Transverse colon (tissue), 4 donors: ENCODE data around the gene TMEM170B. TPM values are rescaled to one million over a fixed set of nuclear protein-coding genes. Genes with fewer than 3 reads are reported as not detected.
A peak's percentile ranks its signal among the peaks of the same experiment; 100 is the strongest.

ENCODE experiments used
- DNase-seq: peaks from one replicate; pipeline ENCODE4 v3.0.0-alpha.2; 2019
- H3K27ac ChIP-seq, 4 donors: fragments of 200-600 bp; sonication (generic); 2 replicates each; pipeline ENCODE4 v1.5.1; 2016 to 2018; ENCODE audit warnings: inconsistent platforms in 4 of 4
- H3K27me3 ChIP-seq: fragments of 200-600 bp; sonication (generic); 2 replicates; pipeline ENCODE4 v1.5.1; 2017; ENCODE audit warnings: inconsistent platforms
- H3K36me3 ChIP-seq, 4 donors: fragments of 200-600 bp; sonication (generic); 2 replicates each; pipeline ENCODE4 v1.5.1; 2017 to 2019; ENCODE audit warnings: inconsistent platforms in 4 of 4
- H3K4me1 ChIP-seq, 4 donors: fragments of 200-600 bp; sonication (generic); 2 replicates each; pipeline ENCODE4 v1.5.1; 2017 to 2020; ENCODE audit warnings: inconsistent platforms in 4 of 4
- H3K4me3 ChIP-seq, 4 donors: fragments of 200-600 bp; sonication (generic); 1 replicate in 1 of 4; 2 replicates in 3 of 4; pipeline versions ENCODE4 v1.5.1 to v1.6.1; 2017 to 2019; ENCODE audit warnings: inconsistent platforms in 4 of 4
- H3K9me3 ChIP-seq, 2 donors: fragments of 200-600 bp; sonication (generic); 2 replicates each; pipeline ENCODE4 v1.5.1; 2017 to 2019; ENCODE audit warnings: inconsistent platforms in 2 of 2
- EP300 ChIP-seq: sonication (generic); formaldehyde crosslinking; IDR thresholded peaks from one replicate; pipeline ENCODE4 v1.6.1; 2017; ENCODE audit warnings: antibody characterized with exemption, low read depth
- POLR2A ChIP-seq: fragments of 450-650 bp; IDR thresholded peaks from one replicate; pipeline ENCODE4 v1.6.1; 2016; ENCODE audit warnings: antibody characterized with exemption, mild to moderate bottlenecking, moderate library complexity
- POLR2AphosphoS5 ChIP-seq, 3 donors: sonication (generic); formaldehyde crosslinking; IDR thresholded peaks; one replicate each; pipeline ENCODE4 v1.6.1; 2016; ENCODE audit warnings: antibody characterized with exemption in 3 of 3
- WGBS, 2 donors: methylation state at CpG; one replicate each; pipeline ENCODE4 v1.1.5; 2018; ENCODE audit warnings: low coverage in 1 of 2; 5-methylcytosine and 5-hydroxymethylcytosine counted together
- in situ Hi-C, 4 donors: fragments of 200-750 bp; cut with MboI; loops; one replicate each; pipeline versions ENCODE4 v1.15.0 to v1.15.1; 2017; ENCODE audit warnings: low sequenced_read_pairs in 3 of 4, low pct_ligation_motif_present in 1 of 4, low pct_unique_long_range_greater_than_20kb in 1 of 4
- intact Hi-C: fragments of 100-400 bp; cut with DNase I; formaldehyde crosslinking; loops from one replicate; pipeline ENCODE4 v1.15.1; 2023; ENCODE audit warnings: low total_unique reads
- total RNA-seq, 4 donors: library from RNA; depleted of rRNA; stranded (reverse); fragments of >200 nt; gene quantifications; one replicate each; pipeline ENCODE4 v1.1.0, GENCODE V29; 2016
- TF ChIP-seq, protein P1 (sequence below), 5 experiments: fragments of 200-600 bp in 3 of 5; fragments of 450-650 bp in 2 of 5; sonication (generic) in 3 of 5; IDR thresholded peaks; 1 replicate in 2 of 5; 2 replicates in 3 of 5; pipeline ENCODE4 v1.5.1; 2016 to 2017; ENCODE audit warnings: antibody characterized with exemption in 5 of 5, inconsistent platforms in 3 of 5, mild to moderate bottlenecking in 2 of 5, moderate library complexity in 1 of 5

Gene TMEM170B
- total RNA-seq, 4 donors from 2014 or later: 1.6 to 8.0 (median 3.0) TPM

- no peaks in the 10 kb centered on the region for H3K36me3 ChIP-seq
- no peaks in the 10 kb centered on the region for H3K4me1 ChIP-seq
- H3K27ac ChIP-seq: no peak overlapping the region
- H3K4me3 ChIP-seq: no peak overlapping the region
- TF ChIP-seq, protein P1, sequence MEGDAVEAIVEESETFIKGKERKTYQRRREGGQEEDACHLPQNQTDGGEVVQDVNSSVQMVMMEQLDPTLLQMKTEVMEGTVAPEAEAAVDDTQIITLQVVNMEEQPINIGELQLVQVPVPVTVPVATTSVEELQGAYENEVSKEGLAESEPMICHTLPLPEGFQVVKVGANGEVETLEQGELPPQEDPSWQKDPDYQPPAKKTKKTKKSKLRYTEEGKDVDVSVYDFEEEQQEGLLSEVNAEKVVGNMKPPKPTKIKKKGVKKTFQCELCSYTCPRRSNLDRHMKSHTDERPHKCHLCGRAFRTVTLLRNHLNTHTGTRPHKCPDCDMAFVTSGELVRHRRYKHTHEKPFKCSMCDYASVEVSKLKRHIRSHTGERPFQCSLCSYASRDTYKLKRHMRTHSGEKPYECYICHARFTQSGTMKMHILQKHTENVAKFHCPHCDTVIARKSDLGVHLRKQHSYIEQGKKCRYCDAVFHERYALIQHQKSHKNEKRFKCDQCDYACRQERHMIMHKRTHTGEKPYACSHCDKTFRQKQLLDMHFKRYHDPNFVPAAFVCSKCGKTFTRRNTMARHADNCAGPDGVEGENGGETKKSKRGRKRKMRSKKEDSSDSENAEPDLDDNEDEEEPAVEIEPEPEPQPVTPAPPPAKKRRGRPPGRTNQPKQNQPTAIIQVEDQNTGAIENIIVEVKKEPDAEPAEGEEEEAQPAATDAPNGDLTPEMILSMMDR (IDR thresholded peaks at IDR 0.05): no peak
- TF ChIP-seq POLR2AphosphoS5 (IDR thresholded peaks at IDR 0.05) (no peak), EP300 (no peak), POLR2A (no peak)
- in situ Hi-C loops (no loop called here), intact Hi-C loops (no loop called here)
- 90 to 91% methylated on average over 3 to 4 of the region's 4 CpGs for WGBS, 2 donors
- peak; percentile 16 for DNase-seq
- H3K27me3 ChIP-seq: no peaks in the 10 kb centered on the region
- H3K9me3 ChIP-seq: peaks cover under 1 to 2% of the 10 kb centered on the region in 2 donors
Observed at GRCh38 chr6:11522812-11523605, 14.5 kb upstream of the TMEM170B start.

DNA sequence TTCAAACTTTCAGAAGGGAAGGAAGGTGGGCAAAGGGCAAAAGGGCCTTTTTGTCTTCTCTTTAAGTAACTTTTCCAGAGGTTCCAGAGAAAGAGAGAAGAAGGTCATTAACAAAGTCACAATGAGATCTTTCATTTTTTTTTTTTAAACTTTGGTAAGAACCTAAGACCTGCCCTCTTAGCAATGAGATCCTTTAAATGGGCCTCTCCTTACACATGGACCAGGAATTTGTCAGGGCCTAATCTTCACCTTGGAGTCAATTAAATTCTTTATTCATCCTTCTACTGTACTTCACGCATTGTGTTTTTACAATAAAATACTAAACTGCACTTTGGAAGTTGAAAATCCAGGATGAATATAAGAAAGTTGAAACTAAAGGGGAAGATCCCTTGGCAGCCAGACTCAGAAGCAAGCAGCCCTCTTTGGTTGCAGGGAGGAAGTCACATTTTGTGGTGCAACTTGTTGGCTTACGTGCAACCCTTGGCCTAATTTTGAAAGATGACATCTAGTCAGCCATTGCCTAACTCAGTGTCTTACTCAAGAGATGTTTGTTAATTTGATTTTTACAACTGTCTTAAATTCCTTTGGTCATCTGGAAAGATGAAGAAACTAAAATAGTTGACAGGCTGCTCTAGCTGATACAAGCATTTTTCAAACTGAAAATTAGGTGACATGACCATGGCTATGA lies 11.9 kb upstream of the TMEM170B start:
- no peaks in the 10 kb centered on the region for H3K4me1 ChIP-seq
- intact Hi-C loops: no loop called here
- in situ Hi-C loops: no loop called here
- H3K27ac ChIP-seq: peak overlapping the region in 3 of 4 donors; percentile 17 to 33 (median 33)
- H3K27me3 ChIP-seq: no peaks in the 10 kb centered on the region
- WGBS, 2 donors: 43 to 94% methylated on average over 2 of the region's 2 CpGs
- peak in 2 of 3 donors; percentile 38 to 55 for TF ChIP-seq POLR2AphosphoS5 (IDR thresholded peaks at IDR 0.05)
- TF ChIP-seq, protein P1 (IDR thresholded peaks at IDR 0.05): no peak
- TF ChIP-seq EP300: no peak
- TF ChIP-seq POLR2A: no peak
- DNase-seq: no peak
- H3K36me3 ChIP-seq: no peaks in the 10 kb centered on the region
- no peak overlapping the region for H3K4me3 ChIP-seq
- H3K9me3 ChIP-seq: no peaks in the 10 kb centered on the region

GRCh38 chr6:11526156-11526505 lies 11.4 kb upstream of the TMEM170B start:
- intact Hi-C loops (no loop called here), in situ Hi-C loops (no loop called here)
- TF ChIP-seq EP300 (no peak), POLR2A (no peak), POLR2AphosphoS5 (IDR thresholded peaks at IDR 0.05) (no peak)
- TF ChIP-seq, protein P1 (IDR thresholded peaks at IDR 0.05): no peak
- peak overlapping the region in 1 of 4 donors; percentile 14 for H3K27ac ChIP-seq
- no peaks in the 10 kb centered on the region for H3K9me3 ChIP-seq
- 69 to 79% methylated on average over 3 of the region's 3 CpGs for WGBS, 2 donors
- no peaks in the 10 kb centered on the region for H3K27me3 ChIP-seq
- no peaks in the 10 kb centered on the region for H3K36me3 ChIP-seq
- no peak for DNase-seq
- H3K4me1 ChIP-seq: no peaks in the 10 kb centered on the region
- no peak overlapping the region for H3K4me3 ChIP-seq

GRCh38 chr6:11527274-11527870 lies 10.2 kb upstream of the TMEM170B start:
- Histone ChIP-seq H3K4me3 (no peak overlapping the region), H3K9me3 (no peaks in the 10 kb centered on the region), H3K27ac (no peak overlapping the region), H3K4me1 (no peaks in the 10 kb centered on the region), H3K36me3 (no peaks in the 10 kb centered on the region), H3K27me3 (no peaks in the 10 kb centered on the region)
- in situ Hi-C loops: no loop called here
- intact Hi-C loops: no loop called here
- DNase-seq: no peak
- no peak for TF ChIP-seq EP300
- no peak for TF ChIP-seq POLR2A
- TF ChIP-seq, protein P1 (IDR thresholded peaks at IDR 0.05): no peak
- no peak for TF ChIP-seq POLR2AphosphoS5 (IDR thresholded peaks at IDR 0.05)
